Left hindlimb (tissue), 1 donor: Measurements from ENCODE around the gene SIRT2.
"Not testable (repeated sequence)": the region's sequence is repeated elsewhere in the genome, so short reads cannot be mapped to it uniquely, and the experiment has no call there.

Experiments used
- DNase-seq: peaks from one replicate; pipeline ENCODE4 v3.0.0-alpha.2; 2018

The SIRT2 gene

DNA sequence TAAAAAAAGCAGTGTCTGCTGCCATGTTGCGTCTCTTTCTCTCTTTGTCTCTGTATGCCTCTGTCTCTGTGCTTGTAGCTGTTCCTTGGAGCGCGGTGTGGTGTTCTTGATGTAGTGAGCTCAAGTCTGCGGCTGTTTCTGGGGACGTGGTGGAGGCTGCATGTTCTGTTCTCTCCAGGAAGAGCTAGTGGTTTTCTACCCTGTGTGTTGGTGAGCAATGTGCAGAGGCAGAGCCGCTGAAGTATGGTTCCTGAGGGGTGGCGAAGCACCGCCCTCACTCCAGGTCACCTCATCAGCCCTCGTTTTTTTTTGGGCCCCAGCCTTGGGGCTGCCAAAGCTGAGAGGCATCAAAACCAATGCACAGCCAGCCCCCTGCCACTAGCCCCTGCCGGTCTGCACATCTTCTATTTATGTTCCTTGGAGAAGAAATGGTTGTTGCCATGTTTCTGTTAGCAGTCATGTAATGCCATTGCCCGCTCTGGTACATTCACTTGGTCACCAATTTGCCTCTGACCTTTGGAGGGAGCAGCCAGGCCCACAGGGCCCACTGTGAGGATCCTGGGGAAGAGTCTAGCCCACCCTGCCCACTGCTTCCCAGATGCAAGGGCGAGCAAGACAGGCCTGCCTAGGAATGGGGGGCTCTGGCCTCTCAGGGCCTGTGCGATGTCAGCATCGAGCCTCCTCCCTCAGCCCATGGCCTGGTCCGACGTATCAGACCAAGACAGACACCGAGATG is 56.8 kb downstream of the SIRT2 start:
- DNase-seq: no peak

DNA sequence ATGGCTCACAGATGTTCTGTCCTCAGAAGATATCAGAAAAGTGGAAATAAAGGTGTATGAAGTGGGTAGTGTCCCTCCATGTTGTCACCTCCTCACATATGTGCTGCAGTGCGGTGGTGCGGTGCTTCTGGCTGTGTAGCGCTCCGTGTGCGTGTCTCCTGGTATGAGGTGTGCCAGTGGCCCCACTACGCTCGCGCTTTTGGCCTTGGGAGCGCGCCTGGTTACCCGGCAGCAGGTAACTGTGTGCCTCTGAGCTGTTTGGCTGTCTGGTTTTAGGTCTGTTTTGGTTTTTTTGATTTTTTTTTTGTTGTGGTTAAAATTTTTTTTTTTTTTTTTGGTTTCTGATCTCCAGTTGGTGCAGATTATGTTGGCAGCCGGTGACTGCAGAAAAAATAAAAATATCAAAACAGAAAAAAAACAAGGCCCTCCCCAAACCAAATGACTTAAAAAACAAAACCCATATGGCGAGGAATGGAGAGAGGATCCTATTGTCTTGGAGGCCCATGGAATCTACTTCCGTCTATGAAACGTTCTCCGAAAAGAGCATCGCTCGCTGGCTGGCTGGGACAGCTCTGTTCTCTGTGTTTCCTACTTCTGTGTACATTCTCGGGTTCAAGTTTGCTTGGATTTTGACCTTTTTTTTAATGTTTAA is 57.5 kb downstream of the SIRT2 start:
- no peak for DNase-seq

DNA sequence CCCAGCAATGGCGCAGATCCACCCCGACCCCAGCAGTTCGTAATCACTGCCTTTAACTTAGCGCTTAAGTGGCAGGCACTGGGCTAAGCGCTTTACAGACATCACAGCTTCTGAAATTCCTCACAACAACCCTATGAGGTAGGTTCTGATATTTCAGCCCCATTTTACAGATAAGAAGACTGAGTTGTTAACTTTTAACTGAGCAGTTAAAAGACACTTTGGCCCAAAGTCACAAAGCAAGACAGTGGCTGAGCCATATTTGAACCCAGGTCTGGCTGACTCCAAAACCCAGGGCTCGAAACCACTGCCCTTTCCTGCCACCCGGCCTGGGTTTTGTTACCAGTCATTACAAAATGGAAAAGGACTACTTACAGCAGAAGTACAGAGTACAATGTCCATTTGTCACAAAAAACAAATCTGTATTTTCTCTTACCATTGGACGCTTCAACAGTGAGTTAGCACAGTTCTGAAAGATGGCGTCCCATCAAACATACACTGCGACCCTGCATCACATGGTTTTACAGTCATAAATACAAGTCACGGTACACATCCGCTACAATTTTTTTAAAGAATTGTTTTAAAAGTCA is 58.1 kb downstream of the SIRT2 start:
- no peak for DNase-seq

DNA sequence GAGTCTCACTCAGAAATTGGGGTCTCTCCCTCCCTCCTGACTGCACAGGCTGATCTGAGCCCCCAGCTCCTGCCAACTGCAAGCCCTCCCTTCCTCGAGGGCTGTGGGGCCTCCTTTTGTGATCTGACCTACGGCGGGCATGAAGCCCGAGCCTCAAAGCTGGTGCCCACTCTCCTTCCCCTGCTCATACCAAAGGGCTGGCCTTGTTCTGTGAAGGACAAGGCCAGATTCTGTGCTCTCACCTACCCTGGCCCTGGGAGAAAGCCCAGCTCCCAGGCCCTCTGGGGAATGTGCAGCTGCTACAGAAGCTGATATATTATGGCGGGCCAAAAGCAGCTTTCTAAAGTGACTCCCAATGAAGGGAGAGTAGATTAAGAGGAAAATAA is 58.8 kb downstream of the SIRT2 start:
- no peak for DNase-seq

DNA sequence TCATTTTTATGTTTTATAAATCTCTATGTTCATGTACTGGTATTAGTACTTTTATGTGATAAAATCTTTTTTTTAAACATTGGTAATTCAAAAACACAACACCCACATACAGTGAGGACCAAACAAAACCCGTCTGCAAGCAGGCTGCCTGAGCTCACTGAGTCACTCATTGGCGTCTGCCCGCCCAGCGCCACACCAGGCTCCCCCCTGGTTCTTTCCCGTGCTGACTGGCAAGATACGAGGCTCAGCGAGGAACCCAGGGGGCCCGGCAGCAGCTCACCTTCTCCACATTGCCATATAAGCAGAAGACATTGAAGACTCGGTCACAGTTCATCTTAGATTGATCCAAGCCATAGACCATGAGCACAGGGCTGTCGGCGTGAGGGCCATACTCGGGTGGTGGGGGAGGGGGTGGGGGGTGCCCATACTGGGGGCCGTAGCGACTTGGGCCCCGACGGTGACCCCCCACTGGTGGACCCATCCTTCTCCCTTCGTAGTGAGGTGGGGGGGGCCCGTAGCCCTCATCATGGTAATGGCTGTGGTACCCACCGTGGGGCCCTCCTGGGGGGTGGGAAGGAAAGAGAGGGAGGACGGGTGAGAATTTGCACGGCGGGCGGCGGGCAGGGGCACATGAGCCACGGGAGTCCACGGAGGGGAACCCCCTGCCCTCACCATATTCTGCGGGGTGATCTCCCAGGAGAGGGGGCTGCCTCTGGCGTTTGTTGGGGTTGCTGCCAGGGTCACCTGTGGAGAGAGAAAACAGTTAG is 59.4 kb downstream of the SIRT2 start:
- no peak for DNase-seq

DNA sequence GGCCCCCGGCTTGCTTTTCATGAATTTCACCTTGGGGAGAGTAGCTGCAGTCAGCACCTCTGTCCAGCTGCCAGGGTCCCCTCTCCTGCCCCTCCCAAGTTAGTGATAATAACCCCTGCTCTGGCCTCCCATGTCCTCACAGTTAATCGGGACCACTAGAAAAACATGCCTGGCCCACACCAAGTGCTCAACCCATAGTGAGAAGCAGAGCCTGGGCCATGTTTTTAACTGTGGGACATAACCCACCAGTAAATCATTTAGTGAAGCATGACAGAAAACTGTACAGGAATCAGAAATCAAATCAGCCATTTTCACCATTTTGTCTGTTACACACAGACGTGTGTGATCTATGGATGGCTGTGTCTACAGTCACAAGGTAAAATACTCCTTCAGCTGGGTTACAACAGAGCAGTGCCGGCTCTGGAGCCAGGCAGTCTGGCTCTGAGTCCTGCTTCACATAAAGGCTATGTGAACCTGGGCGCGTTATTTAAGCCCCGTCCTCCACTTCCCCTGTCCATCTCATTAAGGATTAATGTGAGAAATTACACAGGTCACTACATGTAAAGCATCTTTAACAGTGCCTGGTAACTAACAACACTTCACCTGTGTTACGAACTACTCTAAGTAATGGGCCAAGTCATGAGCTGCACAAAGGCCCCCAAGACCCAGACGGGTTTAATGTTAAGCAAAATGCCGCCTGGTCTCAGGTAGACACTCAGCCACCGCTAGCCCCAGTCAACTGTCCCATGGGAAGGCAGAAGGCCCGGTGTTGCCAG is 60.2 kb downstream of the SIRT2 start:
- DNase-seq: no peak

DNA sequence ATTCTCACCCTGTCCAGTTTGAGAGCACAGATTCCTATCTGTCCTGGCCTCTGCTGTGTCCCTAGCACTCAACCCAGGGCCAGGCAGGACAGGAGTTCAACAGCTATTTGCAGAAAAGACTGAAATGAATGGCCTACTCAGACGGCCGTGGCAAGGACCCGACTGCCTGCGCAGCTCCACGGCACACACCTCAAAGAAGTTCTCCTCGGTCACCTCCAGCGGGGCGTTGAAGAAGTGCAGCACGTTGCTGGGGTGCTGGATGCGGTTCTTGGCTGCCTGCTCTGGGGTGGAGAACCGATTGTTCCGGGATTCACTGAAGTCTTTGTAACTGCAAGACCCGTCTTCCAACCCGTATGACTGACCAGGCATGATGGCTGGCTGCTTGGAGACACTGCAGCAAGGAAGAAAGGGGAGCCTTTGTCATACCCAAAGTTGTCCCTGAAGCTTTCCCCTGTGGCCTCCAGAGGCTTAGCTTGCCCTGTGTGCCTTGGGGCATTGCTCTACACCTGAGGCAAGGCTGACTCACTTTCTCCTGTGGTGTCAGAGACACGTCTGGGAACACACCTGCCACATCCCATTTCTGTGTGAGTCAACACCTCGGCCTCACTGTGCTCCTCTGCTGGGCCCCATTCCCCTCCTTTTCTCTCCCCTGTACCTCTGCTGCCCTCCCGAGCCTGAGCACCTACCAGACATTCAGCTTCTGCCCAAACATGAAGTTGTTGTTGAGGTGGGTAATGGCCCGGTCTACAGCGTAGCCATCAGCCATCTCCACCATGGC is 61.0 kb downstream of the SIRT2 start:
- no peak for DNase-seq

DNA sequence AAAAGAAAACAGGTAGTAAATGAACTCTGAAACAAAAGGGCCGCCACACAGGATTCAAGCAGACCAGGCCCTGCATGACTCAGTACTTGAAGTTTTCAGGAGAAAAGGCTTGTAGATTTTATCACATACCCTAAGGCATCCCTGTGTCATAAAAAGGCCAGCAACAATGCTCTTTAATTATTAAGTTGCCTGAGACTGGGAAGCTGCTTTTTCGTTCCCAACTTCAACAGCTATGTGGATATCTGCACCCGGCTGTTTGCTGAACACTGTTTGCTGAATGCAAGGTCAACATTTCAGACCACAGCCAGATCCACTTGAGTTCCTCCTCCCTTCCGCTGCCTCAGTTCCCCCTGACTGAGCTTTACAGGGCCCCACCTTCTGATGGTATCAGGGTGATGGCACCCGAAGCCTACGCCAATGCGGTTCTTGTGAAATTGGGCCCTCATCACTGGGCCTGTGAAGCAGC is 61.7 kb downstream of the SIRT2 start:
- no peak for DNase-seq

DNA sequence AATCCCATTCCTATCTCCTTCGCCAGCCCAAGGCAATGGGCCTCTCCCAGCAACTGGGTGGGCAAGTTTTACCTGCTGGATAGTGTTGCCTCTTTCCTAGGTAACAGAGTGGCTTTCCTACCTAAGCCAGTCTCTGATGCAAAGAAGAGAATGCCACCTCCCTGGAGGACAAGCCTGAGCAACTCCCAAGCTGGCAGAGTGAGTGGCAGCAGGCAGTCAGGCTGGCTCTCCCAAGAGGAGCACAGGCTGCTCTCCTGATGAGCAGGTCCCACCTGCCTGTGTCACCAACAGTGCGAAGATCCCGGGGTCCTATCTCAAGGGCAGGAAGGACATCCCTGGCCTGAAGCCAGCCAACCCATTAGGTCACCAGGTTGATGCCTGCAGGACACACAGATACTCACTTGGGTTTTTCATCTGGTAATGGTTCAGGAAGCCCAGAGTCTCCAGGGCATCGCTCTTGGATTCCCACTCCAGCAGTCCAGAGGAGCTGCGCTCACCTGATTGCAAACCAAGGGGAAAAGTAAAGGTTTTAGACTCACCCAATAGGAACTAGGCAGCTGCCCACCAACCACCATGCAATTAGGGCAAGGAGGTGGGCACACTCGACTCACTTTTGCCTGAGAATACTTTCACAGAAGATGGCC is 62.3 kb downstream of the SIRT2 start:
- no peak for DNase-seq

DNA sequence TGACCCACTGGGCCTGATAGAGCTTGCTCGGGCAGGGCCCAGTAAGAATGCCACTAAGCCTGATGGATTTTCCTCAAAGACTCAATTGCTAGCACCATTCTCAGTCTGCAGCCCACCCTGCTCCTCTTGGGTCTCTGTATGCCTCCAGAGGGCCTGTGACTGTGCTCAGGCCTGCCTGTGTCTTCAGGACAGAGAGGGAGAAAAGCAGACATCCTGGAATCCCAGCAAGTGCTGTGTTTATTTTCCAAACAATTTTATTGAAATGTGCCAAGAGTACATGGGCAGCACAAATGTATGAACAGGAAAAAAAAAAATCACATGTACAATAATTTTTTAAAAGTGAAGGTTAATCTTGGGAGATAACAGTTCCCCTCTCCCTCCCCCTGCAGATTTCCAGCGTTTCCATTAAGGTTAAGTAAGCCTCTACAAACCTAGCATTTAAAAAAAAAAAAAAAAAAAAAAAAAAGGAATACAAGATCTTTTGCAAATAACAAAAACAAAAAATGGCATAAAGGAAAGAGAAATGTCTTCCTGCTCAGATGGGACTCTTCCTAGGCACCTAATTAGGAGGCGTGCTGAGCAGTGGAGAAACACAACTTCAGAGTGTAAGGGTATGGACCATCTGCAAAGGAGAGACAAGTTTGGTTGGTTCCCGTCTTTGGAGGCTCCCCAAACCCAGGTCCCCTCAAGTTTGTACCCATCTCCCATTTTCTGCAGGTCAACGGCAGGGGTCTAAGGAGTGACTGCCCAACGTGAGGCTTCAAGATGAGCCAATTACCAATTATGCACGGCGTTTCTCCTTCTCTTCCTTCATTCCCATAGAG is 63.0 kb downstream of the SIRT2 start:
- no peak for DNase-seq

DNA sequence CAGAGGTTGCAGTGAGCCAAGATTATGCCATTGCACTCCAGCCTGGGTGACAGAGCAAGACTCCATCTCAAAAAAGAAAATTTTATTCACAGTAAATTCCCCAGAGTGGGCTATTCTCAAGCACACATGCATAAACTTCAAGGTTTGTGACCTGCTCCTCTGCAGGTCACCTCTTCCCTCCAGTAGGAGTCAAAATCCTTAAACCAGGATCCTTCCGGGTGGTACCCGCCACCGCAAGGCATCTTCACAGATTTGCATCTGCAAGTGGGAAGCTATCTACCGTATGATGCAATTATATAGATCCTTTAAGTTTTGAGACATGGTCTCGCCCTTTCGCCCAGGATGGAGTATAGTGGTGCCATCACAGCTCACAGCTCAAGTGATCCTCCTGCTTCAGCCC is 64.8 kb downstream of the SIRT2 start:
- DNase-seq: no peak

DNA sequence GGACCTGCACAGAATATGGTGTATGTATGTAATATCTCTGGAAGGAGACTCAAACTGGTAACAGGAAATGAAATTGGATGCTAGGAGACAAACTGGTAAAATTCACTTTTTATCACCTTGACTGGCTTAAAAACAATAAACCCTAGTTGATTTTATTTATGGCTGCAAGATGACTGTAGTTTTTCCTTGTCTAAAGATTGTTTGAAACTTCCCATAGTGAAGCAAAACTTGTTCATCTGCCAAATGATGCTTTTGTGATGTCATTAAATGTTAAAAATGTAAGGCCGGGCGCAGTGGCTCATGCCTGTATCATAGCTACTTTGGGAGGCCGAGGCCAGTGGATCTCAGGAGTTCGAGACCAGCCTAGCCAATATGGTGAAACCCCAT is 65.3 kb downstream of the SIRT2 start:
- no peak for DNase-seq

DNA sequence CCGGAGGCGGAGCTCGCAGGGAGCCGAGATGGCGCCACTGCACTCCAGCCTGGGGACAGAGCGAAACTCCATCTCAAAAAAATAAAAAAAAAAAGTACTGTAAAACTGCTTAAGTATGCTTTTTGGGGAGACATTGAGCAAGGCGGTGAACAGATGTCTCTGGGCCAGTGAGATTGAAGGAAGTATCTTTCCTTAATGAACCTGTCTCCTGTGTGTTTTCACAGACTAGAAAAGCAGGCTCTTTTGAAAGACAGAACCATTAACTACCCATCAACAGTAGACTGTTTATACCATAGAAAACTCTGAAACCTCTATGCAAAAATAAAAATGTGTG is 66.4 kb downstream of the SIRT2 start:
- no peak for DNase-seq

DNA sequence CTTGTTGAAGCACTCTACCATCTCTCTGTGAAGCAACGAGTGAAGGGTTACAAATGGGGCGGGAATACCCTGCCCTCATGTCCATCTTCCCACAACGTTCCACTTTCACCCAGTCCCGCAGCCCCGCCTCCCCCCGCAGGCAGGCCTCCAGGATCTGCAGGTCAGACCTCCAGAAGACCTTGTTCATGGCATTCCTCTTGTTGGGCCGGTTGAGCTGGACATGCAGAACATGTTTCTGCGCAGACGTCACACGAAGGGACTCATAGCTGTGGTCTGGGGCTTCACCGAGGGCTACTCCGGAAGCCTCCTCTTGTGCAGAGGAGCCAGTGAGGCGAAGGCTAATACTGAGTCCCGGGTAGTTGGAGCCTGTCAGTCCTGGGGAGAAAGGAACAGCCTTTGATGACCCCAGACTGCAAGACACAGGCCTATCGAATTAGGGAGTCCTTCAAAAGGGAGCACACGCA is 68.2 kb downstream of the SIRT2 start:
- DNase-seq: peak; percentile 61

DNA sequence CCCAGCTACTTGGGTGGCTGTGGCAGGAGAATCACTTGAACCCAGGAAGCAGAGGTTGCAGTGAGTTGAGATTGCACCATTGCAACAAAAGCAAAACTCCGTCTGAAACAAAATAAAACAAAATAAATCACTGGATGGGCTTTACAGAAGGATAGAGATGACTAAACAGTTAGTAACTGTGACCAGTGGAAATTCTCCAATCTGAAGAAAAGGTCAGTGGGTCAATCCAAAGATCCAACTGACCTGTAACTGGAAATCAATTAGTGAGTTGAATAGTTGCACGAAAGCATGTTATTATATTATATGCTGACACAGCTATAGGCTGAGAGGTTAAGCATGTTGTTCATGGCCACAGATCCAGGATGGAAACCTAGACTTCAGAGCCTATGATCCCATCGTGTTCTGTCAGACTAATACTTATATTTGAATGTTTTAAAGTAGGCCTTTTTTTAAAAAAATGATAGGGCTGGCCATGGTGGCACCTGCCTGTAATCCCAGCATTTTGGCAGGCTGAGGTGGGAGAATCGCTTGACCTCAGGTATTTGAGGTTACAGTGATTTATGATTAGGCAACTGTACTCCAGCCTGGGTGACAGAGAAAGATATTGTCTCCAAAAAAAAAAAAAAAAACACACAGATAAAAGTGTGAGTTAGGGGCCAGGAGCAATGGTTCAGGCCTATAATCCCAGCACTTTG is 69.2 kb downstream of the SIRT2 start:
- no peak for DNase-seq

DNA sequence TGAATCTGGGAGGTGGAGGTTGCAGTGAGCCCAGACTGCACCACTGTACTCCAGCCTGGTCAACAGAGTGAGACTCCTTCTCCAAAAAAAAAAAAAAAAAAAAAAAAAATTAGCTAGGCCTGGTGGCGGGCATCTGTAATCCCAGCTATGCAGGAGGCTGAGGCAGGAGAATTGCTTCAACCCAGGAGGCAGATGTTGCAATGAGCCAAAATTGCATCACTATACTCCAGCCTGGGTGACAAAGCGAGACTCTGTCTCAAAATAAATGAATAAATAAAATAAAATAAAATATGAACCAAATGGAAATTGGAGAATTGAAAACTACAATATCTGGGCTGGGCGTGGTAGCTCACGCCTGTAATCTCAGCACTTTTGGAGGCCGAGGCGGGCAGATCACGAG is 70.2 kb downstream of the SIRT2 start:
- not testable (repeated sequence) for DNase-seq
